Measurements from ENCODE around the gene CFB.
"Not testable (repeated sequence)": the region's sequence is repeated elsewhere in the genome, so short reads cannot be mapped to it uniquely, and the experiment has no call there.

The CFB gene

DNA sequence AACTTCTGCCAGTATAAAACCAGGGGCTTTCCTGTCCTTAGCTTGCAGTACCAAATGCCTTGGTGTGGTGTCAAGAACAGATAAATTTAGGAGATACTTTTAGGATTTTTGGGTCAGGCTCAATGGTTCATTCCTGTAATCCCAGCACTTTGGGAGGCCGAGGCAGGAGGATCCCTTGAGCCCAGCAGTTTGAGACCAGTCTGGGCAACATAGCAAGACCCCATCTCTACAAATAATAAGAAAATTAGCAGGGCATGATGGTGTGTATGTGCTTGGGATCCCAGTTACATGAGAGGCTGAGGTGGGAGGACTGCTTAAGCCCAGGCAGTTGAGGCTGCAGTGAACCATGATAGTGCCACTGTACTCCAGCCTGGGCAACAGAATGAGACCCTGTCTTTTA lies 40.9 kb upstream of the CFB start:
- DNase-seq (ENCODE audit: extremely low spot score), result no peak
- POLR2A ChIA-PET, result no interaction called here
- CTCF ChIA-PET, result interaction anchor here (1.1 kb wide), 1 partner anchor 13 kb away, joined by 3 read pairs; no protein-coding TSS in a partner anchor
- TF ChIP-seq, protein P1, sequence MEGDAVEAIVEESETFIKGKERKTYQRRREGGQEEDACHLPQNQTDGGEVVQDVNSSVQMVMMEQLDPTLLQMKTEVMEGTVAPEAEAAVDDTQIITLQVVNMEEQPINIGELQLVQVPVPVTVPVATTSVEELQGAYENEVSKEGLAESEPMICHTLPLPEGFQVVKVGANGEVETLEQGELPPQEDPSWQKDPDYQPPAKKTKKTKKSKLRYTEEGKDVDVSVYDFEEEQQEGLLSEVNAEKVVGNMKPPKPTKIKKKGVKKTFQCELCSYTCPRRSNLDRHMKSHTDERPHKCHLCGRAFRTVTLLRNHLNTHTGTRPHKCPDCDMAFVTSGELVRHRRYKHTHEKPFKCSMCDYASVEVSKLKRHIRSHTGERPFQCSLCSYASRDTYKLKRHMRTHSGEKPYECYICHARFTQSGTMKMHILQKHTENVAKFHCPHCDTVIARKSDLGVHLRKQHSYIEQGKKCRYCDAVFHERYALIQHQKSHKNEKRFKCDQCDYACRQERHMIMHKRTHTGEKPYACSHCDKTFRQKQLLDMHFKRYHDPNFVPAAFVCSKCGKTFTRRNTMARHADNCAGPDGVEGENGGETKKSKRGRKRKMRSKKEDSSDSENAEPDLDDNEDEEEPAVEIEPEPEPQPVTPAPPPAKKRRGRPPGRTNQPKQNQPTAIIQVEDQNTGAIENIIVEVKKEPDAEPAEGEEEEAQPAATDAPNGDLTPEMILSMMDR (IDR thresholded peaks at IDR 0.05; ENCODE audit: control extremely low read depth, extremely low read depth, low read depth, missing control alignments), result no peak

DNA sequence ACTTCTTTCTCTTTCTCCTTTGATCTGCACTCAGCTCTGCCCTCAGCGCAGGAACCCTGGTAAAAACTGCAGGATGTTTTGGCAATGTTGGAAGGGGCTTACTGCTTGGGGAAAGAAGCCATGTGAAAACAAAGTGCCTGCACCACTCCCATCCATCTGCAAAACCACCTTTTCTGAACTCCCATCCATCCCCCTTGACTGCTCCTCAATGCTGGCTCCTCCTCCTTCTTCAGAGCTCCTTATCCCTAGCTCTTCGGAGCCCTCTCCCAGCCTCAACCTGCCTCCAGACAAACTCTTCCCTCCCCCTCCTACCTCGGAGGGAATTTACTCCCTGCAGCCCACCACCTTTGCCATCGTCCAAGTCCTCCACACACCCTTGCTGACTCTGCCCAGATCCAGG lies 39.8 kb upstream of the CFB start:
- no peak for DNase-seq (ENCODE audit: extremely low spot score)
- TF ChIP-seq, protein P1 (IDR thresholded peaks at IDR 0.05; ENCODE audit: control extremely low read depth, extremely low read depth, low read depth, missing control alignments), result no peak
- ChIA-PET POLR2A (no interaction called here), CTCF (interaction anchor here (0.9 to 1.1 kb wide), 2 partner anchors 10 to 12 kb away, joined by 3 to 4 read pairs; no protein-coding TSS in a partner anchor)

DNA sequence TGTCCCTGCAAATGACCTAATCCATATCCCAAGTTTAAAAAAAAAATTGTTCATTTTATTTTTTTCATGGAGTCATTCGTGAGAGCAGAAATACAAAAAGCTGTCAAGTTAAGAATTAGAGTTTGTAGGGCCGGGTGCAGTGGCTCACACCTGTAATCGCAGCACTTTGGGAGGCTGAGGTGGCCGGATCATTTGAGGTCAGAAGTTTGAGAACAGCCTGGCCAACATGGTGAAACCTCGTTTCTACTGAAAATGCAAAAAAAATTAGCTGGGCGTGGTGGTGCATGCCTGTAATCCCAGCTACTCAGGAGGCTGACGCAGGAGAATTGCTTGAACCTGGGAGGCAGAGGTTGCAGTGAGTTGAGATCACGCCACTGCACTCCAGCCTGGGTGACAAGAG lies 39.2 kb upstream of the CFB start:
- POLR2A ChIA-PET, result interaction anchor here (0.6 kb wide), 1 partner anchor 16 kb away, joined by 8 read pairs; no protein-coding TSS in a partner anchor

DNA sequence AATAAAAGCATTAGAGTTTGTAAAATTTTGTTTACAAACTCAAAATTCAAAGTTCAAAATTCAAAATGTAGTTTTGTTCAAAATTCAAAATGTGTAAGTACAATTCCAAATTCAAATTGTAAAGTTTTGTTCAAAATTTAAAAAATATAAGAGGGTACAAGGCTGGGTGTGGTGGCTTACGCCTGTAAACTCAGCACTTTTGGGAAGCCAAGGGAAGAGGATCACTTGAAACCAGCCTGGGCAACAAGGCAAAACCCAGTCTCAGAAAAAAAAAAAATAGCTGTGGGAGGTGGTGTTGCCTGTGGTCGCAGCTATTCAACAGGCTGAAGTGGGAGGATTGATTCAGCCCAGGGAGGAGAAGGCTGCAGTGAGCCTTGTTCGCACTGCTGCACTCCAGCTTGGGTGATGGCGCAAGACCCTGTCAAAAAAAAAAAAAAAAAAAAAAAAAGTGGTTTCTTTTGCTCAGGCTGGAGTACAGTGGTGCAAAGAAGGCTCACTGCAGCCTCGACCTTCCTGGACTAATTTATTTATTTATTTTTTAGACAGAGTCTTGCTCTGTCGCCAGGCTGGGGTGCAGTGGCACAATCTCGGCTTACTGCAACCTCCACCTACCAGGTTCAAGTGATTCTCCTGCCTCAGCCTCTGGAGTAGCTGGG lies 38.6 kb upstream of the CFB start:
- TF ChIP-seq, protein P1 (IDR thresholded peaks at IDR 0.05; ENCODE audit: control extremely low read depth, extremely low read depth, low read depth, missing control alignments), result no peak
- ChIA-PET CTCF (interaction anchor here (0.8 kb wide), 1 partner anchor 44 kb away, joined by 3 read pairs; no protein-coding TSS in a partner anchor), POLR2A (interaction anchor here (0.6 to 0.7 kb wide), 2 partner anchors 17 to 73 kb away, joined by 4 to 8 read pairs; no protein-coding TSS in a partner anchor)
- DNase-seq (ENCODE audit: extremely low spot score), result no peak

More for the DNA sequence above, 39.2 kb upstream of the CFB start:
- not testable (repeated sequence) for DNase-seq (ENCODE audit: extremely low spot score)
- CTCF ChIA-PET, result interaction anchor here (0.8 kb wide), 1 partner anchor 43 kb away, joined by 3 read pairs; no protein-coding TSS in a partner anchor

DNA sequence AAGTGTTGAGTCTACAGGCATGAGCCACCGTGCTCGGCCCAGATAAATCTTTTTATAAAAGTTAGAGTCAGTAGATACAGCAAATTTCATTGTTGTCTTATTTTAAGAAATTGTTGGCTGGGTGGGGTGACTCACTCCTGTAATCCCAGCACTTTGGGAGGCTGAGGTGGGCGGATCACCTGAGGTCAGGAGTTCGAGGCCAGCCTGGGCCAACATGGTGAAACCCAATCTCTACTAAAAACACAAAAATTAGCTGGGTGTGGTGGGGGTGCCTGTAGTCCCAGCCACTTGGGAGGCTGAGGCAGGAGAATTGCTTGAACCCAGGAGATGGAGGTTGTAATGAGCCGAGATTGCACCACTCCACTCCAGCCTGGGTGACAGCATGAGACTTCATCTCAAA lies 37.6 kb upstream of the CFB start:
- POLR2A ChIA-PET, result interaction anchor here (0.6 kb wide), 1 partner anchor 94 kb away, joined by 3 read pairs; no protein-coding TSS in a partner anchor

DNA sequence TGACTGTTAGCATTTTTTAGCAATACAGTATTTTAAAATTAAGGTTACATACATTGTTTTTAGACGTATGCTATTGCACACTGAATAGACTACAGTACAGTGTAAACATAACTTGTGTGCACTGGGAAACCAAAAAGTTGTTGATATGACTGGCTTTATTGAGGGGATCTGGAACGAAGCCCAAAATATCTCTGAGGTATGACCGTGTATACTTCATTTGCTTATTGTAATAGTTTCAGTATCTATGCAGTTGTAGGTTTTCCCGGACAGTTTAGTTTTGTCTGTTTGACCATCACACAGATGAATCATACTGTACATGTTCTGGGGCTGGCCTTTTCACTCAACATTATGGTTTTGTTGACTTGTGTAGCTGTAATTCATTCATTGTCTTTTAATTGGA lies 37.1 kb upstream of the CFB start:
- DNase-seq (ENCODE audit: extremely low spot score), result peak; percentile 63
- ChIA-PET CTCF (interaction anchor here (0.8 to 1.6 kb wide), 4 partner anchors 11 to 37 kb away, joined by 3 to 5 read pairs (median 4); partner anchors contain the start of genes CFB and EHMT2), POLR2A (no interaction called here)
- TF ChIP-seq, protein P1 (IDR thresholded peaks at IDR 0.05; ENCODE audit: control extremely low read depth, extremely low read depth, low read depth, missing control alignments), result no peak

More for the DNA sequence above, 37.6 kb upstream of the CFB start:
- not testable (repeated sequence) for DNase-seq (ENCODE audit: extremely low spot score)
- CTCF ChIA-PET, result interaction anchor here (1.2 kb wide), 1 partner anchor 17 kb away, joined by 4 read pairs; no protein-coding TSS in a partner anchor

DNA sequence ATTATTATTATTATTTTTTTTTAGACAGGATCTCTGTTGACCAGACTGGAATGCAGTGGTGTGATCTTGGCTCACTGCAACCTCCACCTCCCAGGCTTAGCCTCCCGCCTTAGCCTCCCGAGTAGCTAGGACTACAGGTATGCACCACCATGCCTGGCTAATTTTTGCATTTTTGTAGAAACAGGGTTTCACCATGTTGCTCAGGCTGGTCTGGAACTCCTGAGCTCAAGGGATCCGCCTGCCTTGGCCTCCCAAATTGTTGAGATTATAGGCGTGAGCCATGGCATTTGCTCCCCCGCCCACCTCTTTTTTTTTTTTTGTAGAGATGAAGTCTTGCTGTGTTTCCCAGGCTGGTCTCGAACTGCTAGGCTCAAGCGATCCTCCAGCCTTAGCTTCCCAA lies 36.6 kb upstream of the CFB start:
- POLR2A ChIA-PET; DNase-seq (ENCODE audit: extremely low spot score): not testable (repeated sequence)
- CTCF ChIA-PET, result interaction anchor here (0.8 to 1.6 kb wide), 4 partner anchors 12 to 36 kb away, joined by 3 to 5 read pairs (median 4); partner anchors contain the start of genes CFB and EHMT2

DNA sequence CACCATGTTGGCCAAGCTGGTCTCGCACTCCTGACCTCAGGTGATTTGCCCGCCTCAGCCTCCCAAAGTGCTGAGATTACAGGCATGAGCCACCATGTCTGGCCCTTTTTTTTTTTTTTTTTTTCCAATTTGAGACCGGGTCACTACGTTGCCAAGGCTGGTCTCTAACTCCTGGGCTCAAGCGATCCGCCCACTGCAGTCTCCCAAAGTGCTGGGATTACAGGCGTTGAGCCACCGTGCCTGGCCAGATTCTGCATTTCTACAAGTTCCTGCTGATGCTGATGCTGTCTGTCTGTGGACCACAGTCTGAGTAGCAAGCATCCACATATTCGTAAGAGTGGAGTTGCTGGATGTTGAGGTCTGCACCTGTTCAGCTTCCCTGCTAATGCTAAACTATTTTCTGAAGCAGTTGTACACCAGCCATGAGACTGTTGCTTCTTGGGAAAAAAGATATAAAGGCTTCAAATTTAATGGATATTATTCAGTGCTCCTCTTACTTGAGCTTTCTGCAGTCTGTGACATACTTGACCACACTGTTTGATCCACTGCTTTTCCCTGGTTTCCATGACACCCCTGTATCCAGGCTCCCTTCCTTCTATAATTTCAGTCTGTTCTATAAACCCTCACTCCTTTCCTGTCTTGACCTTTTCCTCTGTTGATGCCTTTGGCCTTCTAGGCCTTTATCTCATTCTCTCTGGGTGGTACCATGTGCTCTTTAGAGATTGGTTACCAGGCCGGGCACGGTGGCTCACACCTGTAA lies 33.9 kb upstream of the CFB start:
- ChIA-PET POLR2A (interaction anchor here (0.6 kb wide), 1 partner anchor 336 kb away, joined by 3 read pairs; no protein-coding TSS in a partner anchor), CTCF (no interaction called here)
- TF ChIP-seq, protein P1 (IDR thresholded peaks at IDR 0.05; ENCODE audit: control extremely low read depth, extremely low read depth, low read depth, missing control alignments), result no peak
- DNase-seq (ENCODE audit: extremely low spot score), result no peak

Measured in GM10248 (cell line).